Body of pancreas (tissue), 4 donors: Measurements from ENCODE around the gene CFLAR.

Experiments
- CTCF ChIP-seq, 7 experiments: fragments of 450-650 bp in 4 of 7; fragments of 200-600 bp in 3 of 7; sonication (generic) in 3 of 7; IDR thresholded peaks; one replicate each; pipeline ENCODE4 v1.5.1; 2016 to 2019; ENCODE audit warnings: antibody characterized with exemption in 7 of 7
- POLR2A ChIP-seq, 3 donors: fragments of 450-650 bp; IDR thresholded peaks; one replicate each; pipeline ENCODE4 v1.6.1; 2016; ENCODE audit warnings: antibody characterized with exemption in 3 of 3, mild to moderate bottlenecking in 2 of 3

- TF ChIP-seq CTCF (IDR thresholded peaks at IDR 0.05), result no peak
- TF ChIP-seq POLR2A (IDR thresholded peaks at IDR 0.05), result no peak
Observed at GRCh38 chr2:201176081-201176481, 60.1 kb downstream of the CFLAR start.
